H9 (cell line): Measurements from ENCODE around the gene GRIP2. TPM values are rescaled to one million over a fixed set of nuclear protein-coding genes. Genes with fewer than 3 reads are reported as not detected.
A peak's percentile ranks its signal among the peaks of the same experiment; 100 is the strongest.

Source experiments
- DNase-seq: peaks from one replicate; pipeline ENCODE4 v3.0.0-alpha.2; 2017
- H2AFZ ChIP-seq: one replicate; pipeline ENCODE4 v1.6.1; 2013; ENCODE audit warnings: mild to moderate bottlenecking, low read length, control low read depth, moderate library complexity
- H2AK5ac ChIP-seq: 2 replicates; pipeline ENCODE4 v1.6.1; 2013; ENCODE audit warnings: low read length, control low read depth, mixed read lengths; ENCODE audit not compliant: insufficient read length
- H2BK120ac ChIP-seq: one replicate; pipeline ENCODE4 v1.6.1; 2013; ENCODE audit warnings: low read depth, mild to moderate bottlenecking, low read length, control low read depth, inconsistent platforms; ENCODE audit not compliant: poor library complexity, severe bottlenecking
- H2BK12ac ChIP-seq: 2 replicates; pipeline ENCODE4 v1.6.1; 2013; ENCODE audit warnings: low read length, control low read depth, mixed read lengths, low read depth; ENCODE audit not compliant: insufficient read length
- H2BK15ac ChIP-seq: 2 replicates; pipeline ENCODE4 v1.6.1; 2013; ENCODE audit warnings: low read depth, low read length, control low read depth
- H2BK20ac ChIP-seq: one replicate; pipeline ENCODE4 v1.6.1; 2013; ENCODE audit warnings: low read depth, mild to moderate bottlenecking, low read length, control low read depth, inconsistent platforms; ENCODE audit not compliant: poor library complexity, severe bottlenecking
- H2BK5ac ChIP-seq: 2 replicates; pipeline ENCODE4 v1.6.1; 2013; ENCODE audit warnings: low read length, control low read depth, mixed read lengths; ENCODE audit not compliant: insufficient read length
- H3K14ac ChIP-seq: 2 replicates; pipeline ENCODE4 v1.6.1; 2013; ENCODE audit warnings: low read length, control low read depth; ENCODE audit not compliant: insufficient read depth
- H3K18ac ChIP-seq: 2 replicates; pipeline ENCODE4 v1.6.1; 2013; ENCODE audit warnings: low read depth, mild to moderate bottlenecking, mixed read lengths, low read length, control low read depth; ENCODE audit not compliant: insufficient read length
- H3K23ac ChIP-seq: 2 replicates; pipeline ENCODE4 v1.6.1; 2013; ENCODE audit warnings: low read length, control low read depth, mixed read lengths, low read depth; ENCODE audit not compliant: insufficient read length
- H3K23me2 ChIP-seq: 2 replicates; pipeline ENCODE4 v1.6.1; 2013; ENCODE audit warnings: low read depth, mild to moderate bottlenecking, mixed read lengths, low read length, control low read depth; ENCODE audit not compliant: insufficient read length, poor library complexity, severe bottlenecking
- H3K27ac ChIP-seq: 2 replicates; pipeline ENCODE4 v1.5.1; 2013; ENCODE audit warnings: low read length, control low read depth, mixed read lengths, low read depth; ENCODE audit not compliant: insufficient read length
- H3K27me3 ChIP-seq: 2 replicates; pipeline ENCODE4 v1.6.1; 2013; ENCODE audit warnings: low read length, control low read depth, inconsistent platforms; ENCODE audit not compliant: insufficient read depth
- H3K4ac ChIP-seq: 2 replicates; pipeline ENCODE4 v1.6.1; 2013; ENCODE audit warnings: low read depth, mild to moderate bottlenecking, control low read depth, inconsistent platforms, low read length, moderate library complexity
- H3K4me1 ChIP-seq: 2 replicates; pipeline ENCODE4 v1.6.1; 2013; ENCODE audit warnings: low read length, control low read depth, inconsistent platforms; ENCODE audit not compliant: insufficient read depth
- H3K4me2 ChIP-seq: 2 replicates; pipeline ENCODE4 v1.6.1; 2013; ENCODE audit warnings: low read length, control low read depth, mixed read lengths; ENCODE audit not compliant: insufficient read length, insufficient read depth
- H3K56ac ChIP-seq: 2 replicates; pipeline ENCODE4 v1.6.1; 2013; ENCODE audit warnings: low read depth, mild to moderate bottlenecking, mixed read lengths, low read length, control low read depth; ENCODE audit not compliant: insufficient read length
- H3K79me1 ChIP-seq: 2 replicates; pipeline ENCODE4 v1.6.1; 2013; ENCODE audit warnings: low read depth, mild to moderate bottlenecking, moderate library complexity, low read length, control low read depth, inconsistent platforms; ENCODE audit not compliant: insufficient read depth, poor library complexity, severe bottlenecking
- H3K79me2 ChIP-seq: 2 replicates; pipeline ENCODE4 v1.6.1; 2013; ENCODE audit warnings: low read length, control low read depth, inconsistent platforms; ENCODE audit not compliant: insufficient read depth
- H3K9ac ChIP-seq: 2 replicates; pipeline ENCODE4 v1.6.1; 2013; ENCODE audit warnings: low read length, control low read depth, mixed read lengths; ENCODE audit not compliant: insufficient read length; ENCODE audit errors: extremely low read depth
- H3K9me3 ChIP-seq: one replicate; pipeline ENCODE4 v1.6.1; 2013; ENCODE audit warnings: low read depth, low read length, inconsistent platforms; ENCODE audit not compliant: control insufficient read depth
- H3T11ph ChIP-seq: one replicate; pipeline ENCODE4 v1.6.1; 2013; ENCODE audit warnings: mild to moderate bottlenecking, low read length, control low read depth, inconsistent platforms
- H4K20me1 ChIP-seq: one replicate; pipeline ENCODE4 v1.6.1; 2013; ENCODE audit not compliant: control insufficient read depth, insufficient read length, insufficient read depth
- H4K5ac ChIP-seq: 2 replicates; pipeline ENCODE4 v1.6.1; 2013; ENCODE audit warnings: low read depth, mild to moderate bottlenecking, mixed read lengths, low read length, control low read depth; ENCODE audit not compliant: insufficient read length
- H4K8ac ChIP-seq: replicated peaks from 2 replicates; pipeline ENCODE4 v1.6.1; 2013; ENCODE audit warnings: low read length, control low read depth, mixed read lengths, low read depth; ENCODE audit not compliant: insufficient read length
- H4K91ac ChIP-seq: 2 replicates; pipeline ENCODE4 v1.6.1; 2013; ENCODE audit warnings: low read depth, mild to moderate bottlenecking, moderate library complexity, mixed read lengths, low read length, control low read depth; ENCODE audit not compliant: insufficient read length
- H3K27ac Mint-ChIP-seq, 3 experiments: 2 replicates in 2 of 3; 3 replicates in 1 of 3; pipeline ENCODE4 v1.8.0; 2020 to 2021; ENCODE audit warnings: mixed read lengths in 3 of 3, mild to moderate bottlenecking in 1 of 3, moderate library complexity in 1 of 3
- H3K27me3 Mint-ChIP-seq: 2 replicates; pipeline ENCODE4 v1.8.0; 2021; ENCODE audit warnings: low read depth, mild to moderate bottlenecking, moderate library complexity, mixed read lengths
- H3K36me3 Mint-ChIP-seq, 3 experiments: 2 replicates in 2 of 3; 3 replicates in 1 of 3; pipeline ENCODE4 v1.8.0; 2020 to 2021; ENCODE audit warnings: low read depth in 3 of 3, mixed read lengths in 3 of 3; ENCODE audit not compliant: insufficient read depth in 1 of 3
- H3K4me1 Mint-ChIP-seq, 2 experiments: 2 replicates each; pipeline ENCODE4 v1.8.0; 2020; ENCODE audit warnings: mixed read lengths in 2 of 2
- H3K4me3 Mint-ChIP-seq, 2 experiments: 2 replicates in 1 of 2; 3 replicates in 1 of 2; pipeline ENCODE4 v1.8.0; 2020 to 2021; ENCODE audit warnings: mild to moderate bottlenecking in 2 of 2, mixed read lengths in 2 of 2, moderate library complexity in 1 of 2
- H3K9me3 Mint-ChIP-seq, 2 experiments: 2 replicates in 1 of 2; 3 replicates in 1 of 2; pipeline ENCODE4 v1.8.0; 2020; ENCODE audit warnings: mild to moderate bottlenecking in 2 of 2, mixed read lengths in 2 of 2, moderate library complexity in 1 of 2
- WGBS: extraction: QIAGEN DNeasy Blood & Tissue Kit; methylation state at CpG from one replicate; pipeline ENCODE4 v1.1.7; 2013; ENCODE audit warnings: missing lambda C conversion rate, low lambda C conversion rate, mixed read lengths; ENCODE audit not compliant: insufficient read length; ENCODE audit errors: extremely low coverage; 5-methylcytosine and 5-hydroxymethylcytosine counted together
- total RNA-seq: library from RNA; stranded (reverse); gene quantifications from 2 replicates; pipeline ENCODE4 v1.2.1, GENCODE V29; 2021
- TF ChIP-seq, protein P1 (sequence below): fragments of 200-600 bp; sonication (generic); conservative IDR thresholded peaks from 3 replicates; pipeline ENCODE4 v1.8.0; 2021; ENCODE audit warnings: antibody characterized with exemption, mild to moderate bottlenecking

The GRIP2 gene
- total RNA-seq, 1 experiment from 2014 or later = 3.1 TPM

DNA sequence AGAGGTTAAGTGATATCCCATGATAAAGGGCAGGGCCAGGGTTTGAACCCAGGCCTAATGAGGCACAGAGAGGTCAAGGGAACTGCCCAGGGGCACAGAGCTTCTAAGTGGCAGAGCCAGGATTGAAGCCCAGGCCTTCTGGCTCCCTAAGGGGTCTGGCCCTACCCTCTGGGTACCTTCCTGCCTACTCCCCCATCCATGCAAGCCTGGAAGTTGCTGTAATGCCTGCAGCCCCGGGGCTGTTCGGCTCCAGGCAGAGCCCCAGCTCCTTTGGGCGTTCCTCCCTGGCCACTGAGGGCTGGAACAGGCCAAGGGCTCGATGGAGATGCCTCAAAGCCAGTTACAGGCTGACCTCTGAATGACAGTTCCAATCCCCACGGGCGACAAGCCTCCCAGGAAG is 4.5 kb downstream of the GRIP2 start:
- Histone ChIP-seq H2AK5ac (no peak overlapping the region), H3K23ac (no peak overlapping the region), H3K18ac (no peak overlapping the region), H3K9me3 (no peaks in the 10 kb centered on the region), H3K27ac (no peak overlapping the region), H2BK15ac (no peak overlapping the region), H2BK20ac (no peak overlapping the region), H3K56ac (no peak overlapping the region), H2BK12ac (no peak overlapping the region), H3K27me3 (no peaks in the 10 kb centered on the region), H3T11ph (no peak overlapping the region), H3K79me2 (no peaks in the 10 kb centered on the region), H3K4me1 (peaks cover 14% of the 10 kb centered on the region), H4K8ac (no peak overlapping the region), H2BK5ac (no peak overlapping the region), H3K79me1 (no peaks in the 10 kb centered on the region), H2BK120ac (no peak overlapping the region), H3K4ac (no peak overlapping the region), H2AFZ (no peak overlapping the region), H3K4me2 (no peak overlapping the region), H3K9ac (no peak overlapping the region), H3K23me2 (no peaks in the 10 kb centered on the region), H4K91ac (no peak overlapping the region), H4K20me1 (no peaks in the 10 kb centered on the region), H3K14ac (no peak overlapping the region), H4K5ac (no peak overlapping the region)
- H3K9me3 Mint-ChIP-seq = no peaks in the 10 kb centered on the region
- DNase-seq = no peak
- no peaks in the 10 kb centered on the region for H3K36me3 Mint-ChIP-seq
- TF ChIP-seq, protein P1, sequence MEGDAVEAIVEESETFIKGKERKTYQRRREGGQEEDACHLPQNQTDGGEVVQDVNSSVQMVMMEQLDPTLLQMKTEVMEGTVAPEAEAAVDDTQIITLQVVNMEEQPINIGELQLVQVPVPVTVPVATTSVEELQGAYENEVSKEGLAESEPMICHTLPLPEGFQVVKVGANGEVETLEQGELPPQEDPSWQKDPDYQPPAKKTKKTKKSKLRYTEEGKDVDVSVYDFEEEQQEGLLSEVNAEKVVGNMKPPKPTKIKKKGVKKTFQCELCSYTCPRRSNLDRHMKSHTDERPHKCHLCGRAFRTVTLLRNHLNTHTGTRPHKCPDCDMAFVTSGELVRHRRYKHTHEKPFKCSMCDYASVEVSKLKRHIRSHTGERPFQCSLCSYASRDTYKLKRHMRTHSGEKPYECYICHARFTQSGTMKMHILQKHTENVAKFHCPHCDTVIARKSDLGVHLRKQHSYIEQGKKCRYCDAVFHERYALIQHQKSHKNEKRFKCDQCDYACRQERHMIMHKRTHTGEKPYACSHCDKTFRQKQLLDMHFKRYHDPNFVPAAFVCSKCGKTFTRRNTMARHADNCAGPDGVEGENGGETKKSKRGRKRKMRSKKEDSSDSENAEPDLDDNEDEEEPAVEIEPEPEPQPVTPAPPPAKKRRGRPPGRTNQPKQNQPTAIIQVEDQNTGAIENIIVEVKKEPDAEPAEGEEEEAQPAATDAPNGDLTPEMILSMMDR = no peak
- peaks cover 6% of the 10 kb centered on the region; the same call in 1 of the 2 replicates for H3K27me3 Mint-ChIP-seq
- peaks cover 67 to 70% of the 10 kb centered on the region in 2 experiments for H3K4me1 Mint-ChIP-seq
- no CpG with 5 or more reads among the region's 6 CpGs for whole genome bisulfite sequencing
- H3K4me3 Mint-ChIP-seq = no peak overlapping the region
- 0 out of 7 replicates have a peak overlapping the region, but pooled peaks of 1 of the 3 experiments have one; percentile 49 for H3K27ac Mint-ChIP-seq
